Fibroblast of the conjunctiva (primary cell): ENCODE data around the gene CXorf66.
"Not testable (repeated sequence)": the region's sequence is repeated elsewhere in the genome, so short reads cannot be mapped to it uniquely, and the experiment has no call there.

Experiments used
- DNase-seq: peaks from one replicate; pipeline ENCODE4 v3.0.0-alpha.2; 2010; ENCODE audit warnings: low read depth

The CXorf66 gene

GRCh38 chrX:139924696-139925095 is 40.6 kb downstream of the CXorf66 start:
- no peak for DNase-seq

DNA sequence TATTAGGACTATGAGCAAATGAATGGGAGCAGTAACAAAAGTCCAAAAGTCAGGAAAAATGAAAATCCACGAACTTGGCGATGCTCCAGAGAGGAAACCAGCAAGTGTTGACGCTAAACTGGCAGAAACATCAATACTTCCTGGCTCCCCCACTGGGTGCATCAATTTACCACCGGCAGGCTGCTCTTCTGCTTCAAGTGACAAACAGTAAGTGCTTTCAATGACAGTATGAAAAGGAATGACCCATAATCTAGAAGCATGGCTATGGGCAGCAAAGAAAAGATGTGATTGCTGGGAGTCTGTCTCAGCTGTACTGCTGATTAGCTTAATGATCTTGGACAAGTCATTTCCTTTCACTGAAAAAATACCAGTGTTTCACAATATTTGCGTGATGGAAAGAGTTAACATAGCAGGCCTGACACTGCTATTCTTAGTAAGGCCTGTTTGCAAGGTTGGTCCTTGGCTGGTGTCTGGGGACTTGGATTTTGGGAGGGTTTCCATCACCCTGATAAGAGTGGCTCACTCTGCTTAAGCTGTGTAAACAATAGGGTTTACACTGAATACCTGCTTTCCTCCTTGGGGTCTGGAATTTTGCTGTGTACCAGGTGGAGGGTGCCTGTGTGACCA is 41.1 kb downstream of the CXorf66 start:
- no peak for DNase-seq

DNA sequence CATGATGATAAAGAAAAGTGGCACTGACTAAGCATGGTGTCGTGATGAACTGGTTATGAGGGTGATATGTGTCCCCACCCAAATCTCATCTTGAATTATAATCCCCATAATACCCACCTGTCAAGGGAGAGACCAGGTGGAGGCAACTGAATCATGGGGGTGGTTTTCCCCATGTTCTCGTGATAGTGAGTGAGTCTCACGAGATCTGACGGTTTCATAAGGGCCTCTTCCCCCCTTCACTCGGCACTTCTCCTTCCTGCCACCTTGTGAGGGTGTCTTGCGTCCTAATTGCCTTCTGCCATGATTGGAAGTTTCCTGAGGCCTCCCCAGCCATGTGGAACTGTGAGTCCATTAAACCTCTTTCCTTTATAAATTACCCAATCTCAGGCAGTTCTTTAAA is 44.2 kb downstream of the CXorf66 start:
- not testable (repeated sequence) for DNase-seq

DNA sequence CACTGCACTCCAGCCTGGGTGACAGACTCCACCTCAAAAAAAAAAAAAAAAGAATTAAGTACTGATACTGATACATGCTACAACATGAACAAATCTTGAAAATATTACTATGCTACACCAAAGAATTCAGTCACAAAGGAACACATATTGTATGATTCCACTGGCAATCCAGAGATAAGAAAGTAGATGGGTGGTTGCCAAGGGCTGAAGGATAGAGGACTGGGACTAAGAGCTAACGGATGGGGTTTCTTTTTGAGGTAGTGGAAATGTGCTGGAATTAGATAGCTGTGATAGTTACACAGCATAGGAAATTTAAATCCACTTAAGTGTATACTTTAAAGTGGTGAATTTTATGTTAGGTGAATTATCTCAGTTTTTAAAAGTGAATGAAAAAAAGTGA is 45.0 kb downstream of the CXorf66 start:
- DNase-seq, result no peak

DNA sequence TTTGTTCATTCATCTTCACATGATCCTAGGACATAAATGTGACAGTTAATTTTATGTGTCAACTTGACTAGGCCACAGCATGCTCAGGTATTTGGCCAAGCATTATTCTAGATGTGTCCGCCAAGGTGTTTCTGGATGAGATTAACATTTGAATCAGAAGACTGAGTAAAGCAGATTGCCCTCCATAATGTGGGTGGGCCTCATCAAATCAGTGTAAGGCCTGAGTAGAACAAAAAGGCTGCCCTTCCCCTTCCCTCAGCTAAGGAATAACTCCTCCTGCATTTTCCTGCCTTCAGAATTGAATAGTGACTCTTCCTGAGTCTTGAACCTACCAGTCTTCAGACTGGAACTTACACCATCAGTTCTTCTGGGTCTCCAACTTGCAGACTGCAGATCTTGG is 50.9 kb downstream of the CXorf66 start:
- no peak for DNase-seq

DNA sequence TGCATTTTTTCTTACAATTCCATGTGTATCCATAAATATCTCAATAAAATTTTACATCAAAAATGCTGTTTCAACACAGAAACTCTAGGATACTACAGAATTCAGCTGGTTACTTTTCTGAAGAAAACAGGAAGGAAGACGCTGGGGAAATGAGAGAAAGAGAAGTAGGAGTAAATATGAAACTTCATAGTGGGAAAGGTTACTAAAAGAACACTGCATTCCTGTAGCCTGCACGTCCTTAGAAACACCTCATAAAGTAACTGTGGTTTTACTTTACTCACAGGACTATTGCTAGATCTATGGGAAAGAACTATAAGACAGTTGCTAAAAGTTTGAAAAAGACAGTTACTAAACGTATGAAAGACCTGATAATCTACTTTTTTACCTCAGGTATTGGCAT is 55.6 kb downstream of the CXorf66 start:
- DNase-seq, result no peak

DNA sequence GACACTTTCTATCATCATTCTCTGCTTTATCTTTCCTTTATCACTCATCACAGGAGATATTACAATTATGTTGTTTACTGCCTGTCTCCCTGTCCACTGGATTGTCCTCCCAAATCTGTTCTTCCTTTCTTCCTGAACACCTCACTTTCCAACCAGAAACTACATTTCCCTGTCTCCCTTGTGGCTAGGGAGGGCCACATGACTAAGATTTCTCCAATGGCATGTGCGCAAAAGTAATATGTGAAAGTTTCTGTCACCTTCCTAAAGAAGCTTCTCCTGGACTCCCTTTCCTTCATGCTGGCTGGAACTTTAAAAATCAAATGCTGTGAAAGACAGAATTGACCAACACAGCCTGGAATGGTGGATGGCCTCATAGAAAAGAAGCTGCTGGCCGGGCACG is 58.2 kb downstream of the CXorf66 start:
- no peak for DNase-seq

DNA sequence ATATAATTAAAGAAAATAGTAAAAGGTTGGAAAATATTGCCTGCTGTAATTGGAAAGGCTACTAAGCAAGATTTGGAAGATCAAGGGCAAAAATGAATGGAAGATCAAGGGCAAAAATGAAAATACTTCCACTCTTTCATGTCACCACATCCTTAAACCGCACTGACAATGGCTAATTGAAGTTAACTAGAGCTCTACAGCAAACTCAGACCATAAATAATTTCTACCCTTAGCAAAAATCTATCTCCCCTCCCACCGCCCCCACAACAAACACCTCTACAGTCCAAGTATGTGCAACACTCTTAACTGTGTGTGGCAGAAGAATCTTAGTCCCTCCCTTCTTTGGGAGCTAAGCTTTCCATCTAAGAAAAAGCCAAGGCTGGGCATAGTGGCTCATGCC is 59.6 kb downstream of the CXorf66 start:
- DNase-seq, result no peak
